ENCODE data around the gene ODR4.
"Not testable (repeated sequence)": the region's sequence is repeated elsewhere in the genome, so short reads cannot be mapped to it uniquely, and the experiment has no call there.

Gene ODR4

DNA sequence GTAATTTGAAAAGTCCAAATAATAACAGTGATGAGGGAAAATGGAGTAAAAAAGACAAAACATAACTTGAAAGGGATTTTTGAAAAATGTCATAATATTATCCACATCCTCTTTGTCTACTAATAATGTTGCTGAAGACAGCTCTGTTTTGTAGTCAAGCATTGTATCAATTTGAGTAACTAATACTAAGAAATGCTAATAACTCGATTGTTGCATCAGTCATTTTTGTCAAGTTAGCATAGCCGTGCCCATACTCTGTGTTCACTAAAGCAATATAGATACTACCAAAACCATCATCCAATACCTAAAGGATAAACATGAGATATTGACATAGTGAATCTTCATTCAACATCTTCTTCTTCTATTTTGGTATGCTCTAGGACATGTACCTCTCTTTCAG is 68.0 kb downstream of the ODR4 start:
- TF ChIP-seq, protein P1, sequence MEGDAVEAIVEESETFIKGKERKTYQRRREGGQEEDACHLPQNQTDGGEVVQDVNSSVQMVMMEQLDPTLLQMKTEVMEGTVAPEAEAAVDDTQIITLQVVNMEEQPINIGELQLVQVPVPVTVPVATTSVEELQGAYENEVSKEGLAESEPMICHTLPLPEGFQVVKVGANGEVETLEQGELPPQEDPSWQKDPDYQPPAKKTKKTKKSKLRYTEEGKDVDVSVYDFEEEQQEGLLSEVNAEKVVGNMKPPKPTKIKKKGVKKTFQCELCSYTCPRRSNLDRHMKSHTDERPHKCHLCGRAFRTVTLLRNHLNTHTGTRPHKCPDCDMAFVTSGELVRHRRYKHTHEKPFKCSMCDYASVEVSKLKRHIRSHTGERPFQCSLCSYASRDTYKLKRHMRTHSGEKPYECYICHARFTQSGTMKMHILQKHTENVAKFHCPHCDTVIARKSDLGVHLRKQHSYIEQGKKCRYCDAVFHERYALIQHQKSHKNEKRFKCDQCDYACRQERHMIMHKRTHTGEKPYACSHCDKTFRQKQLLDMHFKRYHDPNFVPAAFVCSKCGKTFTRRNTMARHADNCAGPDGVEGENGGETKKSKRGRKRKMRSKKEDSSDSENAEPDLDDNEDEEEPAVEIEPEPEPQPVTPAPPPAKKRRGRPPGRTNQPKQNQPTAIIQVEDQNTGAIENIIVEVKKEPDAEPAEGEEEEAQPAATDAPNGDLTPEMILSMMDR (IDR thresholded peaks at IDR 0.05; ENCODE audit: borderline replicate concordance, insufficient read depth, low read depth, low read length) = no peak
- no peak overlapping the region for H3K4me3 ChIP-seq (ENCODE audit: low read depth, low read length)

DNA sequence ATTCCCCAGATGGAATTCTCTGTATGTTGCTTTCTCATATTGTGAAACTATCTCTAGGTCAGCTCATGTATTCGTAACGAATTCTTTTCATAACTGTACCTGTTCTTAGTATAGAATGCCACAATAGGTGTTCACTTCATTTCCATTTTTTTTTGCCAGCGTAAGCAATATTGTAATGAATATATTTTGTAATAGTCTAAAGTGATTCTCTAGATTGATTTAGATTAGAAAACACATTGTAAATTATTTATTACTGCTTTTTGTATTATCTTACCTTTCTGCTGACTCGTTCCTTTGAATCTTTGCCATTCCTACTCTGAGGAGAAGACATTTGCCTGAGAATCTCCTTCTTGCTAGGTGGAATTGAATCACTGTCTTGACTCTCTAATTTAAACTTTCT is 70.5 kb downstream of the ODR4 start:
- TF ChIP-seq, protein P1 (IDR thresholded peaks at IDR 0.05; ENCODE audit: borderline replicate concordance, insufficient read depth, low read depth, low read length) = no peak
- no peak overlapping the region for H3K4me3 ChIP-seq (ENCODE audit: low read depth, low read length)

DNA sequence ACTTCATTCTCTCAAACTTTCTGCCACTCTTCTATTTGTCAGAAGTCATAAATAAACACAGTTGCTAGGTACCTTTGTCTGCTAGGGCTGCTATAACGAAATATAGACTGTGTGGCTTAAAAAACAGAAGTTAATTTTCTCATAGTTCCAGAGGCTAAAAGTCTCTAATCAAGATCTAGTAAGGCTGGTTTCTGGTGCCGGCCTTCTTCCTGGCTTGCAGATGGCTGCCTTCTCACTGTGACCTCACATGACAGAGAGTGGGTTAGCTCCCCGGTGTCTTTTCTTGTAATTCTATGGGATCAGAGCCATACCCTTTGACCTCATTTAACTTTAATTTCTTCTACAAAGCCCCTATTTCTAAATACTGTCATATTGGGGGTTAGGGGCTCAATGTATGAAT is 79.3 kb downstream of the ODR4 start:
- TF ChIP-seq, protein P1 (IDR thresholded peaks at IDR 0.05; ENCODE audit: borderline replicate concordance, insufficient read depth, low read depth, low read length) = no peak
- H3K4me3 ChIP-seq (ENCODE audit: low read depth, low read length) = no peak overlapping the region

DNA sequence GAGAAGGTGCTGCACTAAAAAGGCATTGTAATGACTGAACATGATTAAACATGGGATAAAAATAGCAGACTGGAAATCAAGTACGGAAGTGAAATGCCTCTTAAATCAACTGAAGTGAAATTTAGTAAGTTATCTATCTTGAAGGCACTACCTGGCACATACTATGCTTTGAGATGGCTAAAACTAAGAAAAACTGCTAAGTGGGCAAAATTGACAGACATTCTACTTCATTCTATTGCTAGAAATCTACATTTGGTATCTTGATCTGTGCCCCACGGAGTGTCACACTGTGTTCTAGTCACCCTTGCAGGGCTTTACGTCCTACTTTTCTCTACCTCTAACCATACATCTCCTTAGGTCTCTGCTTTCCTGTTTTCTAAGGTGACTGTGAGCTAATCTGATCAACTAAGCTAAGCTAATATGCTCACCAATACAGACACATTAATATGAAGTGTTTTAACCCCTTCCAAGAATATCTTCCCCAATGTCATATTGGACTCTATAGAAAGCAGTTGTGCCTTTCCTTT is 81.2 kb downstream of the ODR4 start:
- H3K4me3 ChIP-seq (ENCODE audit: low read depth, low read length) = no peak overlapping the region
- TF ChIP-seq, protein P1 (IDR thresholded peaks at IDR 0.05; ENCODE audit: borderline replicate concordance, insufficient read depth, low read depth, low read length) = no peak

DNA sequence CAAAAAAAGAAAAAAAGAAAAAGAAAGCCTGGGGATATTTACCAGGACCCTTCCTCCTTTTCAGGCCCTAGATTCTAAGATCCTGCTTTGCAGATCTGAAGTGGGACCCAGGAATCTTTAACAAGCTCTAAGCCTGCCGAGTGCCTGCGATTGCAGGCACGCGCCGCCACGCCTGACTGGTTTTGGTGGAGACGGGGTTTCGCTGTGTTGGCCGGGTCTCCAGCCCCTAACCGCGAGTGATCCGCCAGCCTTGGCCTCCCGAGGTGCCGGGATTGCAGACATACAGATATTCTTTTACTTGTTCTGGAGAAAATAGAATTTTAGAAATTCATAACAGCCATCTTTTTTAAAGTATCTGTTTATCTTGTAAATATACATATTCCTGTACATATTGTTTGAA is 83.5 kb downstream of the ODR4 start:
- not testable (repeated sequence) for H3K4me3 ChIP-seq (ENCODE audit: low read depth, low read length)

DNA sequence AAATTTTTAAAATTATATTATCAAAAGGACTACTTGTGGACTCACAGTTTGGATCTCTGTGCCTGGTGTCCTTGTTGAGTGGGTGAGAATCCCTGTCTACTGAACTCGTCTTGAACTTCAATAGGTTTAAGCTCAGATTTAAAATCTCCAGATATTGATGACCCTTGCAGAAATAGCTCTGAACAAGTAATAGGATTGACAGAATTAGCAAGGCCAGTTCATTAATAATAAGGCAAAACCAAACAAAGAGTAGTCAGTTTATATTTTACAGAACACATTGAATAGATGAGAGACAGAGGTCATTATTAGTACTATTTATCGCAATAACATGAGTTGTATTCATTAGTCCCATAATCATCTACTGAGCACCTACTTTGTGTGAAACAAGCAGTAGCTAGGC is 85.4 kb downstream of the ODR4 start, which contains the start of gene PDC:
PDC (minus strand) TSS at position 101 of the 400 bp plus-strand sequence. CDS start 11,655 bp downstream, outside the sequence.
- TF ChIP-seq, protein P1 (IDR thresholded peaks at IDR 0.05; ENCODE audit: borderline replicate concordance, insufficient read depth, low read depth, low read length) = no peak
- no peak within 1 kb of the TSS for H3K4me3 ChIP-seq (ENCODE audit: low read depth, low read length)

DNA sequence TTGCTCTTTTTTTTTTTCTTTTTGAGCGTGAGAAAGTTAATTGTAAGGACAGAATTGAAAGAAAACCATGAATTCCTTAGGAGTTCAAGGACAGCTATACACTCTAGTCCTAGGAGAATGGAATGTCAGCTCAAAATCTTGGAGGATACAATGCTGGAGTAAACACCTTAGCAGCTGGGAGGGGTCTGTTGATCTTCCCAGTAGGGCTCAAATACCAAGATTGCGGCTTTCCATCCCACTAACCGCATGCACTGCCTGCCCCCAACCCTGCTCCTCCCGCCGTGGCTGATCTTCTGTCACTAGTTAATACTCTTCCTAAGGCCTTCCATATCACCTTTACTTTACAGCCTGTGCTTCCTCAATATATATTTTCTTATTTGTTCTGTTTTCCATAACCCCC is 87.9 kb downstream of the ODR4 start:
- no peak overlapping the region for H3K4me3 ChIP-seq (ENCODE audit: low read depth, low read length)
- TF ChIP-seq, protein P1 (IDR thresholded peaks at IDR 0.05; ENCODE audit: borderline replicate concordance, insufficient read depth, low read depth, low read length) = no peak

DNA sequence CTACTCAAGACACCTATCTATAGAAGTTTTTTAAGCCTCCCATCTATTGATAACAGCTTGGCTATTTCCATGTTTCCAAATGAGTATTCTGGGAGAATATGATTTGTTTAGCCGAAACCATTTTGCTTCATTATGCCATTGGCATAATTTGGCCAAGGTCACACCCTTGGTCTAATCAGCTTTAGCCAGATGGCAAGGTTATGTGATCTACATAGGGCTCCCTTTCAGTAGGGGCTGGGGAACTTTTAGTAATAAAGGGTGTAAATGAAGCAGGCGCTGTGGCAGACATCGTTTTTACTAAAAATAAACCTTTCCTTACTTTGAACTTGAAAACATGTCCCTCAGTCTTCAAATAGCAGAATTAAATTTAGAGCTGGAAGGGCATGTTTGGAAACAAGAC is 88.3 kb downstream of the ODR4 start:
- no peak overlapping the region for H3K4me3 ChIP-seq (ENCODE audit: low read depth, low read length)
- TF ChIP-seq, protein P1 (IDR thresholded peaks at IDR 0.05; ENCODE audit: borderline replicate concordance, insufficient read depth, low read depth, low read length) = no peak

DNA sequence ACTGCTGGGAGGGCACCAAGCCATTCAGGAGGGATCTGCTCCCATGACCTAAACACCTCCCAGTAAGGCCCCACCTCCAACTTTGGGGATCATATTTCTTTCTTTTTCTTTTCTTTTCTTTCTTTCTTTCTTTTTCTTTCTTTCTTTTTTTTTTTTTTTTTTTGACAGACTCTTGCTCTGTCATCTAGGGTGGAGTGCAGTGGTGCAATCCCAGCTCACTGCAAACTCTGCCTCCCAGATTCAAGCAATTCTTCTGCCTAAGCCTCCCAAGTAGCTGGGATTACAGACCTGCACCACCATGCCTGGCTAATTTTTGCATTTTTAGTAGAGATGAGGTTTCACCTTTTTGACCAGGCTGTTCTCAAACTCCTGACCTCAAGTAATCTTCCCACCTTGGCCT is 89.9 kb downstream of the ODR4 start:
- H3K4me3 ChIP-seq (ENCODE audit: low read depth, low read length) = not testable (repeated sequence)
